Islet precursor cell (in vitro differentiated cells): Measurements from ENCODE around the gene DCAF15.

ENCODE experiments used
- DNase-seq: peaks from one replicate; pipeline ENCODE4 v3.0.0-alpha.2; 2018

Gene DCAF15

DNA sequence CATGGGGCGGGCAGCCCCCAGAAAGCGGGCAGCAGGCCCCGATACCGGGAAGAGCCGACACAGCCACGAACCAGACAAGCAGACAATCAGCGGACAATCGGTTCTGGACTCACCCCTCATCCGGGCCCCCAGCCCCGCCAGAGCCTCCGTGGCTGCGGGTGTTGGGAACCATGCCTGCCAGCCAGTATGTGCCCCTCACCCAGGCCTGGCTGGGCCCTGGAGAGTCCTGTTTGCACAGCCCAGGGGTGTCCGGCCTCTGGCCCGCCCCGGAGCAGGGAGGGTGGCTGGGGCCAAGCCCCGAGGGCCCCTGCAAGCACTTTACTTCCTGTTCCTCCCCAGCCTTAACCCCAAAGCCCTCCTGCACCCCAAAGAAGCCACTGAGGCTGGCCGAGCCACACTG, 21.9 kb upstream of the DCAF15 start:
- no peak for DNase-seq

DNA sequence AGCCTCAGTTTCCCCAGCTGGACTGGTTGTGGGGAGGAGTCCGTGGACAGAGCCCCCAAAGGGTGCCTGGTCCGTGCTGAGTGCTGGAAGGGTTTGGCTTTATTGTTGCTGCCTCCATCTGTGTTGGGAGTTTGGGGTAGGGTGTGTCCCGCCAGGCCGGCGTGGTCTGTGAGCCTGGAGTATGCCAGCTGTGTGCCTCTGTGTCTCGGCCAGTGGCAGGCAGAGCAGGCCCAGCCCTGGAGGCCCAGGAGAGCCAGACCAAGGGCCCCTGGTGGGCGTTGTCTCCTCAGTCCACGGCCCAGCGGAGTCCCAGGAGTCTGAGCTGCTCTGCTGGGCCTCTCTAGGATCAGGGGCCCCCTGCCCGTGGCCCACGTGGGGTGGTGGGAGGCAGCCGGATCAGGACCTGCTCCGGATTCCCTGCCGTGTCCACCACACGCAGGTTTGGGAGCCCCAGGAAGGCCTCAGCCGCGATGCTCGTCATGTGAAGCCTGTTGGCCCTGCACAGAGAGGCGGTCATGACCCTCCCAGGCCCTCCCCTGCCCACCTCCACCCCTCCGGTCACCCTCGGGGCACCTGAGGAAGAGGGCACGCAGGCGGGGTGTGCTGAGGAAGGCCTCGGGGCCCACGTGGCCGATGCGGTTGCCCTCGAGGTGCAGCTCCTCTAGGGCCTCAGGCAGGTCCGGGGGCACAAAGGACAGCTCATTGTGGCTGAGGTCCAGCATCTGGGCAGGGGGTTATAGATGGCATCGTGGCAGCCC, 20.7 kb upstream of the DCAF15 start:
- no peak for DNase-seq

DNA sequence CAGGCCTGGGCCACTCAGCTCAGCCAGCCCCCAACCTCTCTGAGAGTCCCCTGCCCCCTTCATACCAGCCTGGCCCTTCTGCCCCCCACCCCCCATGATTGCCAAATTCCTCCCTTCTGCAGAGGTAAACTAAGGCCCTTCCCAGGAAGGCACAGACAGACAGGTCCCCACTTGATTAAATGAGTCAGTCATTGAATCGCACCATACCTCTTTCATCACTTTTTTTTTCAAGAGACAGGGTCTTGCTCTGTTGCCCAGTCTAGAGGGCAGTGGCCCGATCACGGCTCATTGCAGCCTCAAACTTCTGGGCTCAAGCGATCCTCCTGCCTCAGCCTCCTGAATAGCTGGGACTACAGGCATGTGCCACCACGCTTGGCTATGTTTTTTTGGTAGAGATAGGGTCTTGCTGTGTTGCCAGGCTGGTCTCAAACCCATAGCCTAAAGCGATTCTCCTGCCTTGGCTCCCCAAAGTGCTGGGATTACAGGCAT, 20.1 kb upstream of the DCAF15 start:
- DNase-seq, result no peak

DNA sequence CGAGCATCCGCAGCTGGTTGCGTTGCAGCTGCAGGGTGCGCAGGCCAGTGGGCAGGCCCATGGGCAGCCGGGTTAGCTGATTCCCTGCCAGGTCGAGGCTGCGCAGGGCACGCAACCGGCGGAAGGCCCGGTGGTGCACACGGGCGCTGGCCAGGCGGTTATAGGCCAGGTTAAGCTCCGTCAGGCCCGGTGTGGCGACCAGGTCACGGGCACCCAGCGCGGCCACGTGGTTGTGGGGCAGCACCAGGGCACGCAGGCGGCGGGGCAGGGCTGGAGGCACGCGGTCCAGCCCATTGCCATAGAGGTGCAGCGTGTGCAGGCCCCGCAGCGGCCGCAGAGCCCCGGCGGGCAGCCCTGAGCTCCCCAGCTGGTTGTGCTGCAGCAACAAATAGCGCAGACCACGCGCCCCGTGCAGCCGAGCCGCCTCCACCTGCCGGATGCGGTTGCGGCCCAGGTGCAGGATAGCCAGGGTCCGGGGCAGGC, 19.4 kb upstream of the DCAF15 start:
- DNase-seq, result no peak

DNA sequence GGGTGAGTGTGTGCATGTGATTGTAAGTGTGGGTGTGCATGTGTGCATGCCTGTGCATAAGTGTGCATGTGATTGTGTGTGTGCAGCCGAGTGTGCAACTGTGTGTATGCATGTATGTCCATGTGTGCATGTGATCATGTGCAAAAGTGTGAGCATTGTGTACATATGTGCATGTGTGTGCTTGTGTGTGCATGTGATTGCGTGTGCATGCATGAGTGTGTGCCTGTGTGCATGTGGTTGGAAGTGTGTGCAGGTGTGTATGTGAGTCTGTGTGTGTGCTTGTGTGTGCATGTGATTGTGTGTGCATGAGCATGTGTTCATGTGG, 17.6 kb upstream of the DCAF15 start:
- DNase-seq, result no peak

DNA sequence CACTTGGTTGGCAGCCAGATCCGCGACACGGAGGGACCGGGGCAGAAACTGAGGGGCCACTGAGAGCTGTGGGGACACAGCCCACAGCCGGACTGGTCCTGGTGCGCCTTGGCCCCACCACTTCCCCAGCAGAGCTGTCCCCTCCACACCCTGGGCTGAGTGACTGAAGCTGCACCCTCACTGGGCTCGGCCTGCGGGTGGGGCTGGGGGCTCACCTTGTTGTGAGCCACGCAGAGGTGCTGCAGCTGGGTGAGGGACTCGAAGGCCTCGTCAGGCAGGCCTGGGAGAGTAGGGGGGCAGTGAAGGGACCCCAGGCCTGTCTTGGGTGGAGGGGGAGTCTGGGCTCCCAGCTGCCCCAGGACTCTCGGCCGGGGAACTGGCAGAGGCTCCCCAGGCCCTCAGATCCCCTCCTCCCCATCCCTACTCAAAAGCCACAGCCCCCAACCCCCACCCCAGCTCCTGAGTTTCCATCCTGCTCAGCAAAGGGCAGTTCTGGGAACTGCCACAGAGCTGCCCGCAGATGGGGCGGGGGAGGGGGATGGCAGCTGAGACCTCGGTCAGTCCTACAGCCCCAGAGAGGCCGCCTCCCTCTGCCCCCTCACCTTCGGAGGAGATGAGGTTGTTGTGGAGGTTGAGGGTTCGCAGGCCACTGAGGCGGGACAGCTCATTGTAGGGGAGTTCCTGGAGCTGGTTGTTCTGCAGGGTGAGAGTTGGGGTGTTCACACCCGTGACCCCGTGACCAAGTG, 16.4 kb upstream of the DCAF15 start:
- DNase-seq, result no peak

DNA sequence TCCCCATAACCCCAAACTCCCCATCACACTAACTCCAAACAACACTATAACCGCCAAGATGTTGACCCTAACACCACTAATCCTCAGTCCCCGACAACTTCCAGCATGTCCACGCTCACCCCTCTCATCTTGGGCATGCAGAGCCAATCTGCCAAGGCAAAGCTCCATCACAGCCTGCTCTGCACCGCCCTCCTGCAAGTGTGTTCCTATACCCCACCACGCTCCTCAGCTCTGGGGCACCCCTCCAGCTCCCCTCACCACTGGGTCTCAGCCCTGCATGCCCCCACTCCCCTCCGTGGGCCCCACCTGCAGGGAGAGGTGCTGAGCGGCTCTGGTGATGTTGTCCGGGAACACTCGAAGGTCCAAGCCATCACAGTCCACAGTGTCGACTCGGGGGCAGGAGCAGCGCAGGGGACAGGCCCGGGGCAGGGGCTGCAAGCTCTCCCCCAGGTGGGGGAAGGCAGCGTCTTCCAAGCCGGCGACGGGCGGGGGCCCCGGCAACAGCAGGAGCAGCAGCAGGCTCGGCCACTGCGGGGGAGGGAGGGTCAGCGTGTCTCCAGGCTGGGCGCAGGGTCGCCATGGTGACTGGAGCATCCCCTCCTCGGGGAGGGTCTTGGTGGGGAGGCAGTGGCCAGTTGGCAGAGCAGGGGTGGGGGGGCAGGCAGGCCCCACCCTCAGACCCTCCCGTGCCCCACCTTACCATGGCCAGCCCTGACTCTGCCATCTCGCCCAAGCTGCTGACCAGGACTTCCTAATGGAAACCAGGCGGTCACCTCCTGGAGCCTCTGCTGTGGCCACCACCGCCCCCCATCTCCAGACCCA, 14.6 kb upstream of the DCAF15 start:
- no peak for DNase-seq

DNA sequence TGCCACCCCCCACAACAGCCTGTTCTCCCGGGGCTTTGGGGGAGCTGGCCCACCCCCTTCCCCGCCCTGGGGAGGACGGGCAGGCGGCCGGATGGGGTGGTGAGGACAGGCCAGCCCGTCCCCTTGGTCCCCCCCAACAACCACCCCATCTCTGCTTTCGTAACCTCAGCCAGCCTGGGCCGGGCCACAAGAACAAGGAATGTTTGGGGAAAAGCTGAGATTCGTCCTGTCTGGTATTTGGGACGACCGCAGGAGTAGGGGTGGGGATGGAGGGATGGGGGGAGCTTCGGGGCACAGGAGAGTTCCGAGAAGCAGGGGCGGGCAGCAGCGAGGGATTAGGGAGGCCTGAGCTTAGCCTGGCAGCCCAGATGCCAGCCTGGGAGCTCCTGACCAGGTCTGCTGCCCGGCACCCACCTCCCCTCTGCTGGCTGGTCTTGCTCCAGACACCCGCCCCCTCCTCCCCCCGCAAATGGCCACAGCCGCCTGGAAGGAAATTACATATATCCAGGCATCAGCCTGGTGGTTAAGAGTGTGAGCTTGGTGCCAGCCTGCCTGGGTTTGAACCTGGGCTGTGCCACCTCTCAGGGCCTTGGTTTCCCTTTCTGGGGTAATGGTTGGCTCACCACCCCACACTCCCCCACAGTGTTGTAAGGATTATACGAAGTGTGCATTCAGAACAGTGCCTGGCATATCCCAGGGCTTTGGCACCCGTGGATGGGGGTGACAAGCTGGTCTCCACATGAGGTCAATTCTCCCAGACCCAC, 13.8 kb upstream of the DCAF15 start, which contains the start of gene PODNL1:
PODNL1 (minus strand) TSS at position 117 of the 764 bp plus-strand sequence. CDS start 236 bp downstream, outside the sequence.
- DNase-seq, result no peak

DNA sequence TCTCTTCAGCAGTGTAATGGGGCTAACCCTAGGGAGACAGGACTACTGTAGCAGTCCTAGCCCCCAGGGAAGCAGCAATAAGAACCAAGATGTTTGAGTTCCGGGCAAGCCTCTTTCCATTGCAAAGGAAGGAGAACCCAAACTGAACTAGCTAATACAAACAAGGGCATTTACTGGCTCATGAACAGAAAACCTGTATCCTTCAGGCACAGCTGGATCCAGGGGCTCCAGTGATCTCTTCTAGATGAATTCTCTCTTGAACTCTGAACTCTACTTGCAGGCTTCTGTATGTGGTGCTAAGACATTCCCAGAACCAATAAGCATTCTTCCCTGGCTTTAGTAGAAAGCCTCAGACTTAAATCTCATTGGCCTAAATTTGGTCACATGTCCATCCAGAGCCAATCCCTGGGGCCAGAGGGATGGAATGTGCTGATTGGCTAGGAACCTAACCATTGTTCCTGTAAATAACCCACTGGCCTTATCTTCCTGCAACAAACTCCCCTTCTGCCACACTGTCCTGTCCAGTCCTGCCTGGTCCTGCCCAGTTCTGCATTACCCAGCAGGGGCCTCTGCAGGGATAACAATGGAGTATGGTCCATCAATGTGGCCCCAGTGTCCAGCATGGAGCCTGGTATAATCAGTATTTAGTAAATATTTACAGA, 10.2 kb upstream of the DCAF15 start:
- no peak for DNase-seq

DNA sequence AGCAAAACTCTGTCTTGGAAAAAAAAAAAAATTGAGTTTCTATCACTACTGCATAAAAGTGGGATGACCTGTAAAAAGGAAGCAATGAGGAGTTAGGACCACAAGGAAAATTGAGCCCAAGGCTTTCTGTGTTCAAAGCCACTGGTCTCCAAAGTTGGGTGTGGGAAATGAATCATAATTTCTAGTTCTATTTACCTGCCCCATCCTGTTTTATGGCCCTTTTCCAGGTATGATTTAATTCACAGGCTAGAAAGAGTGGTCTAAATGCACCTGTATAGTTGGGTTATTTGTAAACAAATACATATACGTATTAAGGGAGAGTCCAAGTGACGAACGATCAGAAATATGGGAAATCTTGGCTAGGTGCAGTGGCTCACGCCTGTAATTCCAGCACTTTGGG, 5.9 kb upstream of the DCAF15 start:
- DNase-seq, result no peak

DNA sequence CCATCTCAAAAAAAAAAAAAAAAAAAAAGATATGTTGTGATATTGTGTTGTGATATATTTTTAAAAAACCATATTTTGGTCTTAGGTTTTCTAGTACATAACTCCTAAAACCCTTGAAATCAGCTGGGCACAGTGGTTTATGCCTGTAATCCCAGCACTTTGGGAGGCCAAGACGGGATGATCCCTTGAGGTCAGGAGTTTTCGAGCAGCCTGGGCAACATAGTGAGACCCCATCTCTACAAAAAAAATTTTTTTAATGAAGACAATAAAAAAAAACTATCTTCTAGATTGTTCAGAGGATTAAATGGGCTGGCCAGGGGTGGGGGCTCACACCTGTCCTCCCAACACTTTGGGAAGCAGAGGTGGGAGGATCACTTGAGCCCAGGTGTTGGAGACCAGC, 1.3 kb upstream of the DCAF15 start:
- DNase-seq, result no peak

DNA sequence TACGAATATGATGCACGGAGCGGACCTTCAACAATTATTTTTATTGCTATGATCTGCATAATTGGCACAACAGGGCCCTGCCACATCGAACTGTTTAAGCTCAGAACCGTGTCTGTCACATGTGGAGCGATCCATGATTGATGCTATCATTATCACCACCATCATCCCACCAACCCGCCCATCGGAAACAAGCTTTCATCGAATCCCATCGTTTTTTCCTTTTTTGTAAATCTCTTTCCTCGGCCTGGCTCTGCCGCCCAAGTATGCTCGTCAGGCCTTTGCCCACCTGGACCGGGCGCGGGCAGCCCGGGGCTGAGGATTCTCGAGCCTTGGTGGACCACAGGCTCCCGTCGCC, 533 bp upstream of the DCAF15 start:
- DNase-seq, result no peak

DNA sequence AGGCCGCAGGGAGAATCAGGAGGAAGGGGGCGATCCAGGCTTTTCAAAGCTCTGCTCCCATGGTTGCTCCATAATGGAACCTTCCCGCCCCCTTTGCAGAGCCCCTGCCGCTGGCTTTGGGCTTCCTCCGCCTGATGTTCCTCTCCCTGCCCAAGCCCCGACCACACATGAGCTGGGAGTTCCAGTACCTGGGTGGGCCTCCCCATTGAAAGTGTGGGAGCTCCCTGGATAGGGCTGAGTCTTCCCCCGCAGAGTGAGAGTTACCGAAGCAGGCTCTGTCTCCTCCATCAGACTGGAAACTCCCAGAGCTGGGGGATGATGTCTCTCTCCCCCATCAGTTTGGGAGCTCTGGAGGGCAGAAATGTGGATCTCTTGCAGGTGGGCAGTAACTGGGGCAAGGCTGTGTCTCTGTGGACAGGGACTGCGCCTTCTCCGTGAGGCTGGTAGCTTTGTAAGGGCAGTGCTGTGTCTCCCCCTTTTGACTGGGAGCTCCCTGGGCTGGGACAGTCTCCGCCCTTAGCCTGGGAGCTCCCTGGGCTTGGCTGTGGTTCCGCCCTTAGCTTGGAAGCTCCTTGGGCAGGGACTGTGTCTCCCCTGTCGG, 722 bp downstream of the DCAF15 start:
- peak; percentile 75 for DNase-seq

DNA sequence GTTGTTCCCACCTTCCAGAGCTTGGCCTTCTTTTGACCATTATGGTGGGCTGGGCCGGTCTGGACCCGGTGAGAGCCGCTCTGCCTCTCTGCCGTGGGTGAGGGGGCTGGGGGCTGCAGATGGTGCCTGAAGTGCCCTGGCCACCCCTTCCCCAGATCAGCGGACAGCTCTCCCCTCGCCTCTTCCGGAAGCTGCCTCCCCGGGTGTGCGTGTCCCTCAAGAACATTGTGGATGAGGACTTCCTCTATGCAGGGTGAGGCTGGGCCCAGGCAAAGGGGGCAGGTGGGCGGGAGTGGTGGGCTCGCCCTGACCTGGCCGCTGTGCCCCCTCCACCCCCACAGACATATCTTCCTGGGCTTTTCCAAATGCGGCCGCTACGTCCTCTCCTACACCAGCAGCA, 1.9 kb downstream of the DCAF15 start:
- DNase-seq, result no peak

DNA sequence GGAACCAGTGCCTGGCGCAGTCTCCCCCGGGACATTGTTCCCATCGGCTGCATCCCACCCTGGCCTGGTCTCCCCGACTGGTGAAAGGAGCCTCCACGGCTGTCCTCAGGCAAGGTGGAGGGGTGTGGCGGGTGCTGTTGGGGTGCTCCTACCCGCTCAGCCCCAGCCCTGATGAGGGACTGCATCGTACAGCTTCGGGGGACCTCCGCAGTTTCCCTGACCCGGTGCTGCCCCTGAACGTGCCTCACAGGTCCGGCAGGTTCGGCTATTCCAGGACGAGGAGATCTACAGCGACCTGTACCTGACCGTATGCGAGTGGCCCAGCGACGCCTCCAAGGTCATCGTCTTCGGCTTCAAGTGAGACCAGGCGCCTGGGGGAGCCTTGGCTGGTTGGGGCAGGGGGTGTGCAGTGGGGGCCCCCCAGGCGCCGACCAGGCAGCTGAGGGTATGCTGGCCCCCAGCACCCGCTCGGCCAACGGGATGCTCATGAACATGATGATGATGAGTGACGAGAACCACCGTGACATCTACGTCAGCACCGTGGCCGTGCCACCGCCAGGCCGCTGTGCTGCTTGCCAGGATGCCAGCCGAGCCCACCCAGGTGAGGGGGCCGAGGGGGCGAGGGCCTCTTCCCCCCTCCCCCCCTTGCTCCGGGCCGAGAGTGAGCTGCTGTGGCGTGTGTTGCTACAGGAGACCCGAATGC, 3.5 kb downstream of the DCAF15 start:
- no peak for DNase-seq

DNA sequence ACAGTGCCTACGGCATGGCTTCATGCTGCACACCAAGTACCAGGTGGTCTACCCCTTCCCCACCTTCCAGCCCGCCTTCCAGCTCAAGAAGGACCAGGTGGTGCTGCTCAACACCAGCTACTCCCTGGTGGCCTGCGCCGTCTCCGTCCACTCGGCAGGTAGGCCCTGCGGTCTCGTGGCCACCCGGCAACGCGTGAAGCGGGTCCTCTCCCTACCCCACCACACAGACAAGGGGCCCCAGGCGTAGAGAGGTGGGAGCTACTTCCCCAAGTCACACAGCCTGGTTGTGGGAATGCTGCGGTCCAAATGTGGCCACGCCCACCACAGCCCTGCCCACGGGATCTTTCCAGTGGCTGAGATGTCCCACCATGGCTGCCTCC, 4.0 kb downstream of the DCAF15 start:
- no peak for DNase-seq

DNA sequence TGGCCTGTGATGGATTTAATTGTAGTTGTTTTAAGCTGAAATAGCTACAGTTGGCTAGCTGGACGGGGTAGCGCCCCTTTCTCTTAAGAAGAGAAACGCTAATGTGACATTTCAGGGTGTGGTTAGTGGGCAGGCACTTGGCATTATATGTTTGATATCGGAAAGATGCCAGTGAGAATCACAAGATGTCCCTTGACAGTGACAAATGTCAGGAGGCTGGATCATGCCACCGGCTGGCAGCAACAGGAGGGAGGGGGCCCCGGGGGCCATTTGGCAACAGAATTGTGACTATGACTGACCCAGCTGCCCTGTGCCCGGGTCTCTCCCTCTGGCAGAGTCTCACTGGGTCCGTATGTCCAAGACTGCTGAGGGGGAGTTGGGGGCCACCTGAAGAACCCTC, 4.7 kb downstream of the DCAF15 start:
- no peak for DNase-seq

DNA sequence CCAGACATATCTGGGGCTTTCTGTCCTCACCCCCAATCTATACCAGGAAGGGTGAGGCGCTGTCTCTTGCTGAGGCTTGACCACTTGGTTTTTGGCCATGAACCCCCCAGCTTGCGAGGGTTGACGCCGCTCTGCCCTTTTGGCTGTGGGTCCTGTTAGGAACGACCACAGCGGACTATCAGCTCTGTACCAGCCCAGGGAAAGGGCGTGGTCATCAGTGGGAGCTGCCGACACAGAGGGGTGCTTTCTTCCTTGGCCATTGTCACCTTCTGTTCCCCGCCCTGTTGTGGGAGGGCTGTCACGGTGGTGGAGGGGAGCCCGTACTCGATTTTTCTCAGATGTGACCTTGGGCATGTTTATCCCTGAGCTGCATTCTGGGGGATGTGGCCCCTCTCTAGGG, 5.7 kb downstream of the DCAF15 start:
- peak; percentile 52 for DNase-seq

DNA sequence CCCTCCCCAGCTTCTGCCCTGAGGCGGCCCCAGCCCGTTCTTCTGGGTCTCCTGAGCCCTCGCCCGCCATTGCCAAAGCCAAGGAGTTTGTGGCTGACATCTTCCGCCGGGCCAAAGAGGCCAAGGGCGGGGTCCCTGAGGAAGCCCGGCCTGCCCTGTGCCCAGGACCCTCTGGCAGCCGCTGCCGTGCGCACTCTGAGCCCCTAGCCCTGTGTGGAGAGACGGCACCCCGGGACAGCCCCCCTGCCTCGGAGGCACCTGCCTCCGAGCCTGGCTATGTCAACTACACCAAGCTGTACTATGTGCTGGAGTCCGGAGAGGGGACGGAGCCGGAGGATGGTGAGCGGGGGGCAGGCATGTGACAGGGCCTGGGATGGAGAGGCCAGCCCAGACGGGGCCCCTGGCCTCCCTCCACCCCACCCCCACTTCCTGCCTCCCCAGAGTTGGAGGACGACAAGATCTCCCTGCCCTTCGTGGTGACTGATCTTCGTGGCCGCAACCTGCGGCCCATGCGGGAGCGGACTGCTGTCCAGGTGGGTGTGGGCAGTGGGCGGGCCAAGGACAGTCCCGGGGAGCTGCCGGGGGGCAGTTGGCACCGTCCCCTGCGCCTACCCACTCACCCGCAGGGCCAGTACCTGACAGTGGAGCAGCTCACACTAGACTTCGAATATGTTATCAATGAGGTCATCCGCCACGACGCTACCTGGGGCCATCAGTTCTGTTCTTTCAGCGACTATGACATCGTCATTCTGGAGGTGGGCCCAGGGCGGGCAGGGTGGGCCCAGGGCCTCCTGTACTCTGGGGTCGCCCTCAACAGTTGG, 7.0 kb downstream of the DCAF15 start:
- DNase-seq, result no peak
